Mucosa of descending colon (tissue), 3 donors: Measurements from ENCODE around the gene TMEM91. TPM values are rescaled to one million over a fixed set of nuclear protein-coding genes. Genes with fewer than 3 reads are reported as not detected.
"Not testable (repeated sequence)": the region's sequence is repeated elsewhere in the genome, so short reads cannot be mapped to it uniquely, and the experiment has no call there.

ENCODE experiments used
- ATAC-seq: fragments of 200-7000 bp; cut with Tn5 transposase; one replicate; pipeline ENCODE4 v1.9.1; 2020; ENCODE audit warnings: mild to moderate bottlenecking, moderate library complexity
- DNase-seq, 3 donors: peaks; one replicate each; pipeline ENCODE4 v3.0.0-alpha.2; 2020
- H3K36me3 ChIP-seq: fragments of 200-600 bp; one replicate; pipeline ENCODE4 v1.8.0; 2021; ENCODE audit warnings: low read depth, mild to moderate bottlenecking
- H3K4me1 ChIP-seq: fragments of 200-600 bp; one replicate; pipeline ENCODE4 v1.8.0; 2021; ENCODE audit warnings: low read depth, mild to moderate bottlenecking
- H3K4me3 ChIP-seq: fragments of 200-600 bp; one replicate; pipeline ENCODE4 v1.8.0; 2021; ENCODE audit warnings: mild to moderate bottlenecking
- H3K9me3 ChIP-seq: fragments of 200-600 bp; one replicate; pipeline ENCODE4 v1.8.0; 2021; ENCODE audit warnings: mild to moderate bottlenecking
- intact Hi-C, 2 donors: fragments of 100-400 bp; cut with DNase I in 1 of 2; cut with micrococcal nuclease in 1 of 2; formaldehyde crosslinking; loops; one replicate each; pipeline versions ENCODE4 v1.11.0 to v1.11.1; 2022; cut with DNase I, micrococcal nuclease
- total RNA-seq, 3 donors: library from RNA; stranded (reverse); fragmentation: NEBNext Ultra II Directional in 2 of 3; extraction: Animal tissue kit (Norgen Biotek cat#: 25700) in 2 of 3; gene quantifications; one replicate each; pipeline versions ENCODE4 v1.2.1 to v1.2.4, GENCODE V29; 2021 to 2023
- TF ChIP-seq, protein P1 (sequence below): fragments of 200-600 bp; IDR thresholded peaks from one replicate; pipeline ENCODE4 v1.8.0; 2022; ENCODE audit warnings: antibody characterized with exemption, mild to moderate bottlenecking
- donor health status: DM: no; HTN: no; CAD: no; lungs with moderate emphysema.
- donor health status: DM: no; HTN: no; CAD: no.
- donor health status: DM: no; HTN: yes; CAD: no.

Gene TMEM91
- total RNA-seq, 3 donors from 2014 or later = 3.8 to 15.2 (median 5.6) TPM

DNA sequence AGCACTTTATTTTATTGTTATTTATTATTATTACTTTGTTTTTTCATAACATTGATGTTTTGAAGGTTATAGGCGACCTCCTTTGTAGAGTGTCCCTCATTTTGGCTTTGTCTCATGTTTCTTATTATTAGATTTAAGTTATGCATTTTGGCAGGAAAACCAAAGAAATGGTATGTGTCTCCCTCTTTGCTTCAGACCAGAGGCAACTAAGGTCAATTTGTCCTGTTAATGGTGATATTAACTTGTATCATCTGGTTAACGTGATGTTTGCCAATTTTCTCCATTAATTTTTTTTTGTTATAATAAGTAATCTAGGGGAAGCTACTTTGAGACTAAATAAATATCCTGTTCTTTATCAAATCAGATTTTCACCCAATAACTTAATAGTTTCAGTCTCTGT, 3.8 kb upstream of the TMEM91 start:
- H3K4me3 ChIP-seq = no peak overlapping the region
- TF ChIP-seq, protein P1, sequence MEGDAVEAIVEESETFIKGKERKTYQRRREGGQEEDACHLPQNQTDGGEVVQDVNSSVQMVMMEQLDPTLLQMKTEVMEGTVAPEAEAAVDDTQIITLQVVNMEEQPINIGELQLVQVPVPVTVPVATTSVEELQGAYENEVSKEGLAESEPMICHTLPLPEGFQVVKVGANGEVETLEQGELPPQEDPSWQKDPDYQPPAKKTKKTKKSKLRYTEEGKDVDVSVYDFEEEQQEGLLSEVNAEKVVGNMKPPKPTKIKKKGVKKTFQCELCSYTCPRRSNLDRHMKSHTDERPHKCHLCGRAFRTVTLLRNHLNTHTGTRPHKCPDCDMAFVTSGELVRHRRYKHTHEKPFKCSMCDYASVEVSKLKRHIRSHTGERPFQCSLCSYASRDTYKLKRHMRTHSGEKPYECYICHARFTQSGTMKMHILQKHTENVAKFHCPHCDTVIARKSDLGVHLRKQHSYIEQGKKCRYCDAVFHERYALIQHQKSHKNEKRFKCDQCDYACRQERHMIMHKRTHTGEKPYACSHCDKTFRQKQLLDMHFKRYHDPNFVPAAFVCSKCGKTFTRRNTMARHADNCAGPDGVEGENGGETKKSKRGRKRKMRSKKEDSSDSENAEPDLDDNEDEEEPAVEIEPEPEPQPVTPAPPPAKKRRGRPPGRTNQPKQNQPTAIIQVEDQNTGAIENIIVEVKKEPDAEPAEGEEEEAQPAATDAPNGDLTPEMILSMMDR = no peak
- no peak for ATAC-seq
- peaks cover 6% of the 10 kb centered on the region for H3K4me1 ChIP-seq
- no peak for DNase-seq
- H3K36me3 ChIP-seq = no peaks in the 10 kb centered on the region
- intact Hi-C loops = no loop called here
- no peaks in the 10 kb centered on the region for H3K9me3 ChIP-seq

GRCh38 chr19:41373993-41374392, 2.3 kb upstream of the TMEM91 start:
- no peaks in the 10 kb centered on the region for H3K4me1 ChIP-seq
- TF ChIP-seq, protein P1 = no peak
- intact Hi-C loops = no loop called here
- DNase-seq (peak; percentile 75 to 81 (median 75)), ATAC-seq (peak; percentile 70)
- no peaks in the 10 kb centered on the region for H3K9me3 ChIP-seq
- no peaks in the 10 kb centered on the region for H3K36me3 ChIP-seq
- H3K4me3 ChIP-seq = no peak overlapping the region

DNA sequence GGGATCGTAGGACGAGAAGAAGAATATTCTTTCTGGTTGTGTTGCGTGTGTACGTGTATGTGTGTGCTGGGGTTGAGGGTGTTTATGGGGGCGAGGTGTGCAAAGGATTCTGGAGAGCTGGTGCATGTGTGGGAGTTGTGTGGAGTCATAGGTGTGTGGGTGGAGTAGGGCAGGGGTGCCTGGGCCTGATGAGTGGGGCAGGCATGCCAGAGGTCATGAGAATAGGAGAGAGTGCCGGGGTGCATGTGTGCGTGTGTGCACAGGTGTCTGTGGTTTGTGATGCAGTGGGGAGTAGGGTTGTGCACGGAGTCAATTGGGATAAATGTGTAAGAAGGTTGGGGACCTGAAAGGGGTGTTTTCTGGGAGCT, 649 bp downstream of the TMEM91 start:
- Histone ChIP-seq H3K9me3 (no peaks in the 10 kb centered on the region), H3K4me3 (no peak overlapping the region), H3K36me3 (no peaks in the 10 kb centered on the region), H3K4me1 (no peaks in the 10 kb centered on the region)
- intact Hi-C loops = no loop called here
- ATAC-seq = peak; percentile 11
- TF ChIP-seq, protein P1 = no peak
- DNase-seq = no peak

- Histone ChIP-seq H3K4me1 (no peaks in the 10 kb centered on the region), H3K36me3 (no peaks in the 10 kb centered on the region), H3K9me3 (no peaks in the 10 kb centered on the region), H3K4me3 (no peak overlapping the region)
- TF ChIP-seq, protein P1 = no peak
- intact Hi-C loops = no loop called here
- DNase-seq (no peak), ATAC-seq (peak; percentile 10)
Observed at GRCh38 chr19:41377977-41378709, 1.8 kb downstream of the TMEM91 start.

GRCh38 chr19:41381536-41381935, 5.2 kb downstream of the TMEM91 start:
- DNase-seq, H3K4me3 ChIP-seq, H3K4me1 ChIP-seq, H3K36me3 ChIP-seq, intact Hi-C loops, H3K9me3 ChIP-seq, ATAC-seq: not testable (repeated sequence)

- no peak overlapping the region for H3K4me3 ChIP-seq
- H3K4me1 ChIP-seq = no peaks in the 10 kb centered on the region
- TF ChIP-seq, protein P1 = no peak
- no peaks in the 10 kb centered on the region for H3K9me3 ChIP-seq
- no peaks in the 10 kb centered on the region for H3K36me3 ChIP-seq
- intact Hi-C loops = no loop called here
- no peak for DNase-seq
- ATAC-seq = no peak
Observed at GRCh38 chr19:41384351-41384750, 8.0 kb downstream of the TMEM91 start.
